IPS DF 19.7 (cell line): ENCODE results near the gene IL2.

Experiments used
- DNase-seq: peaks from one replicate; pipeline ENCODE4 v3.0.0-alpha.2; 2013; ENCODE audit warnings: low read depth, low spot score

IL2 gene

DNA sequence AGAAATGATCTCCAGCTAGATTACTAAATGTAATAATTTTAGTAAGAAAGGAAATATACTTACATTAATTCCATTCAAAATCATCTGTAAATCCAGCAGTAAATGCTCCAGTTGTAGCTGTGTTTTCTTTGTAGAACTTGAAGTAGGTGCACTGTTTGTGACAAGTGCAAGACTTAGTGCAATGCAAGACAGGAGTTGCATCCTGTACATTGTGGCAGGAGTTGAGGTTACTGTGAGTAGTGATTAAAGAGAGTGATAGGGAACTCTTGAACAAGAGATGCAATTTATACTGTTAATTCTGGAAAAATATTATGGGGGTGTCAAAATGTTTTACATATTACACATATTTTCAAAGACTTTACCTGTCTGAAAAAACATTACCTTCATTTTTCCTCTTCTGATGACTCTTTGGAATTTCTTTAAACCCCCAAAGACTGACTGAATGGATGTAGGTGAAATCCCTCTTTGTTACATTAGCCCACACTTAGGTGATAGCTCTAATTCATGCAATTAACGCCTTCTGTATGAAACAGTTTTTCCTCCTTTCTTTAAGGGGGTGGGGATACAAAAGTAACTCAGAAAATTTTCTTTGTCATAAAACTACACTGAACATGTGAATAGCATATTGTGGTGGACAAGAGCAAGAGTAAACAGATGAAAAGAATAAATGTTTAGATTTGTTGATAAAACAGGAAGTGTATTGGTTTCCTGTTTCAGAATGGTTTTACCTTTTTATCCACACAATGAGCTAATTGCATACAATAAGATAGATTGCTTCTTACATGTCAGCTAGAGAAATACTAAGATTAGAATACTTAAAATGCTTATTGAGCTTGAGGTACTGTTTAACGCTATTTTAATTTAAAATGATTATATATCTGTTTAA lies at the start of gene IL2:
TSS of gene IL2 (minus strand) at position 495 of the 886 bp plus-strand sequence. CDS start at position 210, 285 bp downstream.
- DNase-seq = no peak

DNA sequence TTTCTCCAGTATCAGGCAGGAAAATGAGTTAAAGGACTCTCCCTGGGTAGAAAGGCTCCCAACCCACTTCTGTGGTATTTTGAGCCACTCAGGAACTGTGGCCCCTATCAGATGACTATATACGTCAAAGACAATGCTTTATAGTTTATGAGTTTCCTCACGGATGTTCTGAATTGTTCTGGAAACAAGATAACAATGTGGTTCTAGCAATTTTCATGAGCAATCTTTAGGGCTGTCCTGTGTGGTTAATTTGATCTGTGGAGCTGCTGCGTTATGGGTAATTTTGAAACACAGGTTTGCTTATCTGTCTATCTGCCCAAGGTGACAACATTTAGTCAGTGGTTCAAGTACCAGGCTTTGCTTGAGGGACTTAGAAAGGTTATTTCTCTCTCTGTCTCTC lies 46.7 kb upstream of the IL2 start:
- DNase-seq = no peak

DNA sequence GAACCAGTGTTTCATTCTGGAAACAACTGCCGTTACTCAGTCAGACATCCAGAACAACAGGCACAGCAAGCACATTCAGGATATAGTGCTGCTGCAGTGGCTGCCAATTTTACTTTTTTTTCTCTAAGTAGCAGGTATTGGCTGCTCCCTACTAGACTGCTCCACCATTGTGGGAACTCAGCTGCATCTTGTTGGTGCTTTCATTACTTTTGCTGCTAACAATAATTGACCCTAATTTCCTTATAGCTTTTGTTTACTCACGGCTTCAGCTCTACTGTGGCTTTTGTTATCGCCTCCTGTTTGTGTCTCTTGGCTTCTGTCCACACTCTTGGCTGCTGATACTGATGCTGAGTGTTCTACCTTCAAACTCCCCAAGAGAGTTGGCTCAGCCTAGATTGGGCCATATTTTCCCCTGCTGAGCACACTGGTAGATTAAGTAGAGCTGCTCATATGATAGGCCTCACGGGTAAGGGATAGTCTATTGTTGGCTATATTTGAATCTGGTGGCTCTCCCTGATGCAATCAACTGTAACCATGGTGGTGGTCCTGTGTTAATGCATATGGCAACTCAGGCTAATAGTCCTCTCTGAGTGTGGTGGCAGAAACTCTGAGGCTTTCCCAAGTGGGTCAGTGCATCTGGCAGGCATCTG lies 44.5 kb upstream of the IL2 start:
- no peak for DNase-seq

DNA sequence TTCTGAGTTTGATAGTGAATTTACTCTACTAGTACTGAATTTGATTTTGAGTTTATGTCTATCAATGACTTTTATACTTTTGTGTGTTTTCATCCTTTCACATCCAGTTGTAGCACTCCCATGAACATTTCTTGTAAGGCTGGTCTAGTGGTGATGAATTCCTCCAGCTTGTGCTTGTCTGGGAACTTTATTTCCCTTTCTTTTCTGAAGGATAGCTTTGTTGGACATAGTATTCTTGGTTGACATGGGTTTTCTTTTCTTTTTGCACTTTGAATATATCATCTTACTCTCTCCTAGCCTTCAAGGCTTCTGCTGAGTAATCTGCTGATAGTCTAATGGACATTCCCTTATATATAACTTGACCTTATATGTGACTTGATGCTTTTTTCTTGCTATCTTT lies 32.5 kb upstream of the IL2 start:
- DNase-seq = no peak

DNA sequence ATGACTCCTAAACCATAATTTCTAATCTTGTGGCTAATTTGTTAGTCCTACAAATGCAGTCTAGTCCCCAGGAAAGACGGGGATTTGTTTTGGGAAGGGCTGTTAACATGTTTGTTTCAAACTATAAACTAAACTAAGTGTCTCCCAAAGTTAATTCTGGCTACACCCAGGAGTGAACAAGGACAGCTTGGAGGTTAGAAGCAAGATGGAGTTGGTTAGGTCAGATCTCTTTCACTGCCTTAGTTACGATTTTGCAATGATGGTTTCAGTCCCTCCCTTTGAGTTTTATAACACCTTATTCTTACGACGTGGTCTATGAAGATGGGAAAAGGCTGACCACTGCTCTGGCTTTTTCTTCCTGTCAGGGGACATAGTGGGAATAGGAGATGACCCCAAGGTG lies 27.0 kb upstream of the IL2 start:
- DNase-seq = no peak

DNA sequence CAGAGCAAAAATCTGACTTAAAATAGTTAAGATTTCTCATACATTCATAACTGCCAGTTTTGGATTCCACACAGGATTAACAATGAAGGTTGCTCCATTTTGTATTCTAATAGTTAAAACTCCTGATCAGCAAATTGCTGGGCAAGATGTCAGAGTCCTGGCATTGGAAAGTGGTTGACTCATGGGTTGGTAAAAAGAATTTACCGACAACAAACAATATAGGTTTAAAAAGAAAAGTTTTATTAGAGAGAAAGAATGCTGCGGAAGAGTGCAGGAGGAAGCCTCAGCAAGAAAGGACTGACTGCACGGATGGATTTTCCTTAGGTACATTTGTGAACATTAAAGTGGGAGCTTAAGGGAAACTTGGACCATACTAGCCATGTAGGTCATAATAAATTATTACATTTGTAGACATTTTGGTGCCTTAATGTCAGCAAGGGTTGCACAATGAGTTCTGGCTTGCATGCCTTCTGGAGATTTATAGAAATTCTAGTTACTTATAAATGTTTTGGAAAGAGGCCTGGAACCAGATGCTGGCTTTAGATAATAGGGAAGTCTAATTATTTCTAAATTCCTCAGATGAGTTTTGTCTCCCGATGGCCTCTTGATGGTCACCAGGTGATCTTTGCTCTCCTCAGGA lies 25.4 kb upstream of the IL2 start:
- no peak for DNase-seq

DNA sequence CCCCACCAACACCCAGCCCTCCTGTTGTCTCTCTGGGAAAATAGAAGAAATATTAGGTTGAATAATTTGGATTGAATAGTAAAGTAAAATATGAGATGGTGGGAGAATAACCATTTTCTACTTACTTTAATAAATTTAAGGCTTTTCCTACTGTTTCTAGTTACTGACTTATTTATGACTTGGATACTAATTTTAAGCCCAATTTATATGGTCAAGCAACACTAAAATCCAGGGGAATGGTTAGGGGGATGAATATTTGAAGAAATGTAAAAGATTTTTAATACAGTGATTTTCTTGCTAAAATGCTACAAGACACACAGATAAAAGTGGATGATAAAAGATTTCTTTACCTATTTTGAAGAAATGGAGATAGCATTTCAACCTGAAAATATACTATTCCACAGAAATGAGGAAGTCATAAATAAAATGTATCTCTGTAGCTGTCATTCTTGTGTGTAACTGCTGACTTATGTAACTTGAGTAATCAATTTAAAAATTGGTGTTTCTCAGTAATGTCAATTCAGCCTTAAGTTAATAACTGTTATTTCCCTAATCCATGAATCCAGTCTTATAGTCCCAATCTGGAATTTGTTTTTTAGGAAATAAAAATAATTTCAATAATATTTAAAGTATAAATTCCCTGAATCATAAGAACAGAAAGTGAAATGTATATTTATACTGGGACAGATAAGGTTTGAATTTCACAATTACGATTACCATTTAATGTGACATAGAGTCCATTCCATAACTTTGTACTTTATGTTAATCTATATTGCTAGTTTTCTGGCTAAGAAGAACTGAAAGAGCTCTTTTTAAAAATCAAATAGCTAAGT lies 24.3 kb upstream of the IL2 start:
- DNase-seq = no peak

DNA sequence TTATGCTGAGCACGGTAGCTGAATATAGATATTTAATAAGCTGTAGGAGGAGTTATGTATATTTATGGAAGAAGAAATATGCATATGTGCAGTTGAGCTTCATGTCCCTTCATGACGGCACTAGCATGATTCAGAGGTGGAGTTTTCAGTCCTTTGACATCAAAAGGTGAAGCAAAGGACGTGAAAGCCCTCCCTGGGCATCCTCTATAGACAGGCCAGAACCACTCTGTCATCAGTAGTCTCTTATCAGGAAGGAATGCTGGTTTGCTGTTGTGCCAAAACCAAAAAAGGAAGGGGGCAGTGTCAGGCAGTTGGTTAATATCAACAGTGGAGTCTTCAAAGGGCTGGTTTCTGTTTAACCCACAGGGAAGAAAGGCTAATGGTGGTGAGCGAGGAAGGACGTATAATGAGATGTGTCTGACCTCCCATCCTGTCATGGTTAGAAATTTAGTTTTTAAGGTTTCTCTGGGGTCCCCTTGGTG lies 23.5 kb upstream of the IL2 start:
- DNase-seq = no peak

DNA sequence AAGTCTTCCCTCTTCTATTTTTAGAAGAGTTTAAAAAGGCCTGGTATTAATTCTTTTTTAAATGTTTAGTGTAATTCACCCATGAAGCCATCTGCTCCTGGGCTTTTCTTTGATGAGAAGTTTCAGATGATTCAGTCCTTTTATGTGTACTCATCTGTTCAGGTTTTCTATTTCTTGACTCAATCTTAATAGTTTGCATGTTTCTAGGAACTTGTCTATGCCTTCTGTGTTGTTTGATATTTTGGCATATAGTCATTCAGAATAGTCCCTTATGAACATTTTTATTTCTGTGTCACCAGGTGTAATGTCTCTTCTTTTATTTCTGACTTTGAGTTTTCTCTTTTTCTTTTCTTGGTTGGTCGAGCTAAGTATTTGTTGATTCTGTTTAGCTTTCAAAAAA lies 20.2 kb upstream of the IL2 start:
- DNase-seq = no peak

DNA sequence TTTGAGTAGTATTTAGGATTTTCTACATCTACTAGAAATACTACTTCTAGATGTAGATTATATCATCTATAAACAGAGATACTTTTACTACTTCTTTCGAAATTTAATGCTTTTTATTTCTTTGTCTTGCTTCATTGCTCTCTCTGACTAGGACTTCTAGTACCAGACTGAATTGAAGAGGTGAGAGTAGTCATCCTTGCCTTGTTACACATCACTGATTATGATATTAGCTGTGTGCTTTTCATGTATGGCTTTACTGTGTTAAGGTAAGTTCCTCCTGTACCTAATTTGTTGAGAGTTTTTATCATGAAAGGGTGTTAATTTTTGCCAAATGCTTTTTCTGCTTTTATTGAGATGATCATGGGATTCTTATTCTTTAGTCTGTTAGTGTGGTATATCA lies 19.6 kb upstream of the IL2 start:
- DNase-seq = no peak

DNA sequence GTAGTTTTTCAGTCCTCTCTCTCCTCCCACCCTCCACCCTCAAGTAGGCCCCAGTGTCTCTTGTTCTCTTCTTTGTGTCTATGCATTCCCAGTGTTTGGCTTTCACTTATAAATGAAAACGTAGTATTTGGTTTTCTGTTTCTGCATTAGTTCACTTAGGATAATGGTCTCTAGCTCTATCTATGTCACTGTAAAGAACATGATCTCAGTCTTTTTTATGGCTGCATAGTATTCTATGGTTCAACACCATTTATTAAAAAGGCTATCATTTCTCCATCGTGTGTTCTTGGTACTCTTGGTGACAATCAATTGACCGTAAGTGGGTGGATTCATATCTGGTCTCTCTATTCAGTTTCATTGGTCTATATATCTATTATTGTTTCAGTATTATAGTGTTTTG lies 18.7 kb upstream of the IL2 start:
- no peak for DNase-seq

DNA sequence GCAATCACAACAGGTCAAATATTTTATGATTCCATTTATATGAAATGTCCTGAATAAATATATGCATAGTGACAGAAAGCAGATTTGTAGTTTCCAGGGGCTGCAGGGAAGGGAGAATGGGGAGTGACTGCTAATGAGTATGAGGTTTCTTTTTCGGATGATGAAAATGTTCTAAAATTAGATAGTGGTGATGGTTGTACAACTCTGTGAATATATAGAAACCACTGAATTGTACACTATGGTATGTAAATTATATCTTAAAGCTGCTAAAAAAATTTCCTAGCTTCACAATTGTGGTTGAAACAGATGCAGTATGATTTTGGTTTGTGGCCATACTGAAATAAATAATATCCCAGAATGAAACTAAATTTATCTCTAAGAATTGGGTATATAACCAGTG lies 12.9 kb upstream of the IL2 start:
- no peak for DNase-seq

DNA sequence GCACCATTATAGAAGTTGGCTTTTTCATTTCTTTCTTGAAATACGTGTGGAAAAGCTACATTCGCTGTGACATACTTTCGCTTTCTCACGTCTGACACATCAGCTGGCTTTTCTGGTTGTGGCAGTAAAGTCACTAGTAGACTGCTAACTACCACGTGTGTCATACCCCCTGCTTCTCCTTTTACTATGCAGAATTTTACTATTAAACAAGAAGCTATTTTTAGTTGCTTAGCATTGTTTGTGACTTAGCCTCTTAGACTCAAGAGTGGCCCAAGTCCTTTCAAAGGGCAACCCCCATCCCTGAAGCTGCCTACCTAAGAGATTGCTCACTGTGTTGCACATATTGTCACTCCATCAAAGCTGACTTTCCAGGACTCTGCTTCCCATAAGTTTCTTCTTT lies 2.1 kb upstream of the IL2 start:
- no peak for DNase-seq

DNA sequence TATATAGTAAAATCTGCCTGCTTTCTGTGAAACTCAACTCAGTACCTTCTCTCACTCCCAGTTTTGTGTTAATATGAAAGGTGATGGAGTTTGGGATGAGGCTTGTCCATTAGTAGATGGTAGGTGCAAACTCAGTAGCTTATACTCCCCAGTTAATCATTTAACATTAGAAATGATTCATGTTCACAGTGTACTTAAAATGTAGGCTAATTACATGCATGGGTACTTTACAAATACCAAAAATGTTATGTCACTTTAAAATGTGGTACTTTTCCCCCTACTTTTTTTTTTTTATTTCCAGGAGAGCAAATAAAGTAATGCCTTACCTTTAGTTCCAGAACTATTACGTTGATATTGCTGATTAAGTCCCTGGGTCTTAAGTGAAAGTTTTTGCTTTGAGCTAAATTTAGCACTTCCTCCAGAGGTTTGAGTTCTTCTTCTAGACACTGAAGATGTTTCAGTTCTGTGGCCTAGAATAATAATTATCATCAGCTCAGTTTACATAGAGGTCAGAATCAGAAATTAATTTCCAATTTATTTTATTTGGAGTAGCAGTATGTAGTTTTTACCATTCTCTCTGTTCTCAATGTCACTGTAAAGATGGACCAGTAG lies 3.0 kb downstream of the IL2 start:
- DNase-seq = no peak

DNA sequence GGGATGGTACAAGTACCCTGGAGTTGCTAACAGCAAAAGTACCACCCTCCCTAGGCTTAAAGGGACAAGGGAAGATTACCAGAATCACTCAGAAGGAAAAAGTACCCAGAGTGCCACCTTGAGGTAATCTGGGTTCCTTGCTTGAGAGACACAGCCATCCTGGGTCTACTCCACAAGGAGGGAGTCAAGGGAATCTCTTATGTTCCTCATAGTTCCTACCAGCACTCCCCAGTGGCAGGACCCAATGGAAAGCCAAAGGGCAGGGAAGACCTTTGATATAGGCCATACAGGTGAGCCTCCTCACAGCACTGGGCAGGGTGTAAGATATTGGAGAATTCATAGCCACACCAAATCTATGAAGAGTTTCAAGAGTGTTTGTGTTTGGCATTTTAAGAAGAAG lies 5.7 kb downstream of the IL2 start:
- peak; percentile 83 for DNase-seq

DNA sequence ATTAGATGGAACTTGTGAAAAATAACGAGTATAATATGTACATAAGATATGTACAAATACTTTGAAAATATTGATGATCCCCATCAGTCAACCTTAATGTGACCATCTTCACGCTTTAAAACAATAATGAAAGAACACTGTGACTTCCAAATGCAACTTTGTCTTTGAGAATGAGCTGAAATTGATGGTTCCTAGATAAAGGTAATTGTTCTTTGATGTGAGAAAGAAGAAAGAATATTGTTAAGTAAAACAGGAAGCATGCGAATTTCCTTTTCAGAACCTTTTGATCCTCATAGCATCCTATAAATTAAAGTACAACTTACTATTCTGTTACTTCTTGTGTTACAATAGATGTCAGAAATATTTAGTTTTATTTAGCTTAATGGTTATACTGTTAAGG lies 22.2 kb downstream of the IL2 start:
- no peak for DNase-seq

DNA sequence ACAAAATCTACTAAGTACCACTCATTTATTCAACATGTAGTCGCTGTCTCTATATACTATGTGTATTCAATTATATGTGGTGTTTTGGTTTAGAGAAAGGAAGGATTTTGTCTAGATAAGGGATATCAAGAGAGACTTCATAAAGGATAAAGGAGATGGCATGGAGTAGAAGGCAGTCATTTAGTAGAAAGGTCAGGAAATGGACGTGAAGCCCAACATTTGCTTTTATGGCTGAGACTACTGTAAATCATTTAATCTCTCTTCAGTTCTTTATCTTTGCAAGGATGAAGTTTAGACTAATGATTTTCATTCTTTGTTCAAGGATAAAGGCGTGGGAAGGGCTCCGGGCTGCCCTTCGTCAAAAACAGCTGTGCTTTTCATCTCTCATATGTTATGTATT lies 25.2 kb downstream of the IL2 start:
- DNase-seq = no peak

DNA sequence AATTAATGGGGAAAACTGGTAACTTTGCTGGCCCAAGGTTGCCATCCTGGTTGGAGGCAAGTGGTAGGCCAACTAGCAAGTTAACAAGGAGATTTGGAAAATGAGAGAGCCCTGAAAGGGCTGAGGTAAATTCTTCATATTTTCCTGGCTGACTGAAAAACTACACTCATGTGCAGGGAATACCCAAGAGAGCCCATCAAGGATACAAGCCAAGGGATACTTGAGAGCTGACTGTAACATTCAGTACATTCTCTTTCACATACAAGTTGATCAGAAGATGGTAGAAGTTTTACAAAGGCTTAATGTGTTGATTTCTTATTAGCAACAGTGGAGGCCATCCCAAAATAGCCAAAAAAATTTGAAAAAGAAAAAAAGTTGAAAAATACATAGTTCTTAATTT lies 33.3 kb downstream of the IL2 start:
- no peak for DNase-seq

DNA sequence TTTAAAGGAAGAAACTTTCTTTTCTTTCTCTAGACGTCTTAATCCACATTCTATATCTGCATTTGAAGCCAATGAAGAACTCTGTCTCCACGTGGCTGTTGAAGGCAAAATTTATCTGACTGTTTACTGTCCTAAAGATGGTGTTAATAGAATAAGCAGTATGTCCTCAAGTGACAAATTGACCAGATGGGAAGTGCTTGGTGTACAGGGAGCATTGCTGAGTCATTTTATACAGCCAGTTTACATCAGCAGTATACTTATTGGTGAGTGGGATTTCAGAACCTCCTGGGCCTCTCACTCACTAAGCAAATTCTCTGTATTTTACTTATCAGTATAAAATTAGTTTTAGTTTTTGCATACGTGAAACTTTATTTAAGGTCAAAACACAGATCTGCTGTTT lies 44.0 kb downstream of the IL2 start:
- no peak for DNase-seq

DNA sequence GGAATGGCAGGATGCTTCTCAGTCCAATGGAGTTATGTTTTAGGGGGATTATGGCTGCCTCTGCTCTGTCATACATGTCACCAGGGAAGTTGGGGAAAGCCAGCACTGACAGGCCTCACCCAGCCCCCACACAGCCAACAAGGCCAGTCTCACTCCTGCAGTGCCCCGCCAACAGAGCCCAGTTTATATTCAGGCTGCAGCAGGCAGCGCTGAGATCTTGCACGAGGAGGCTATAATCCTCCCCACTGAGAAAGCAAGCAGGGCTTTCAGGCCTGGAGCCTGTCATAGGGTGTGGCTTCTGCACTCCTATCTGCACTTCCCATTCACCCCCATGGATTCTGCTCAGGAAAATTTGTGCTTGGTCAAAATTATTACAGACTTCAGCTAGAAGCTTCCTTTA lies 52.7 kb downstream of the IL2 start:
- no peak for DNase-seq
